ENCODE measurements around the gene TH.

DNA sequence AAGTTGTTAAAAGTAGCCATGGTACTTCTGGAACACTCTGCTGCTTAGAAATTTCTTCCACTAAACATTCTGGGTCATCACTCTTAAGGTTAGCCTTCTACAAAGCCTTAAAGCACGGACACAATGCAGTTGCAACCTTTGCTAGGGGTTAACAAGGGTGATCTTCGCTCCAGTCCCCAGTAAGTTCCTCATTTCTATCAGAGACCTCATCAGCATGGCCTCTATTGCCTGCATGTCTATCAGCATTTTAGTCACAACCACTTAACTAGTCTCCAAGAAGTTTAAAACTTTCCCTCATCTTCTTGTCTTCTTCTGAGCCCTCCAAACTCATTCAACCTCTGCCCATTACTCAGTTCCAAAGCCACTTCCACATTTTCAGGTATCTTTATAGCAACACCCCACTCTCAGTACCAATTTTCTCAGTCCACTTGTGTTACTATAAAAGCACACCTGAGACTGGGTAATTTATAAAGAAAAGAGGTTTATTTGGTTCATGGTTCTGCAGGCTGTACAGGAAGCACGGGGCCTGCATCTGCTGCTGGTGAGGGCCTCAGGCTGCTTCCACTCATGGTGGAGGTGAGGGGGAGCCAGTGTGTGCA is 48.7 kb upstream of the TH start:
- TF ChIP-seq POLR2A (IDR thresholded peaks at IDR 0.05), result no peak
- TF ChIP-seq CTCF (IDR thresholded peaks at IDR 0.05 in 8 of 11, conservative IDR thresholded peaks at IDR 0.05 in 3 of 11), result no peak

All from spleen (tissue), 7 donors.